Measurements from ENCODE around the gene NANOG. TPM values are rescaled to one million over a fixed set of nuclear protein-coding genes. Genes with fewer than 3 reads are reported as not detected.
"Not testable (repeated sequence)": the region's sequence is repeated elsewhere in the genome, so short reads cannot be mapped to it uniquely, and the experiment has no call there.

NANOG gene
- total and polyA plus RNA-seq, 11 donors, result 0.18 to 0.33 TPM; not detected in 9

DNA sequence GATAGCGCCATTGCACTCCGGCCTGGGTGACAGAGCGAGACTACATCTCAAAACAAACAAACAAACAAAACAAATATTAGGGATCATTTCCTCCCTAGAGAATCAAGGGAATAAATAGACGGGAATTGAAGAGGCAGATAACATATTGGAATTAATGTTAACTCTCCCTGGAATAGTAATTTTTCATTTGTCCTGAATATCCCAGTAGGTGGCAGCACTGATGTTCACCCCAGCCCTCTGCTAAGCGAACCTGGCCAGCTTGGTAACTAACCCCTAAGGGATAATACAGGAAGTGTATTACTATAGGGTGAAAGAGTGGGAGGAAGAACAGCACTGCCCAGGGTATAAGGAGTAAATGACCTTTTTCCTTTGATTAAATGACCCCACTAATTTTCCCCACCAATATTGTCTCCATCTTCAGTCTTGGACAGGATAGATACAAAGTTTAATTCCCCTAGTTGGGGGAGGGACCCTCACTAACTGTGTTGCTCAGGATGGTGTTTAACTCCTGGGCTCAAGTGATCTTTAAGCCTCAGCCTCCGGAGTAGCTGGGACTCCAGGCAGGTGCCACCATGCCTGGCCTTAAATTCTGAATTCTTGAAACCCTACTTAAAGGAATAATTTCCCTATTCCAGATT lies 43.0 kb downstream of the NANOG start:
- no peaks in the 10 kb centered on the region for H3K4me1 ChIP-seq
- H3K27me3 ChIP-seq, result no peaks in the 10 kb centered on the region
- DNase-seq (peak in 1 of 5 donors; percentile 35), ATAC-seq (peak in 3 of 4 donors; percentile 38 to 59 (median 53))
- 54 to 59% (median 57%) methylated on average over 6 of the region's 6 CpGs for WGBS, 4 donors
- no peak overlapping the region for H3K27ac ChIP-seq
- no peaks in the 10 kb centered on the region for H3K9me3 ChIP-seq
- H3K36me3 ChIP-seq, result no peaks in the 10 kb centered on the region
- TF ChIP-seq, protein P1, sequence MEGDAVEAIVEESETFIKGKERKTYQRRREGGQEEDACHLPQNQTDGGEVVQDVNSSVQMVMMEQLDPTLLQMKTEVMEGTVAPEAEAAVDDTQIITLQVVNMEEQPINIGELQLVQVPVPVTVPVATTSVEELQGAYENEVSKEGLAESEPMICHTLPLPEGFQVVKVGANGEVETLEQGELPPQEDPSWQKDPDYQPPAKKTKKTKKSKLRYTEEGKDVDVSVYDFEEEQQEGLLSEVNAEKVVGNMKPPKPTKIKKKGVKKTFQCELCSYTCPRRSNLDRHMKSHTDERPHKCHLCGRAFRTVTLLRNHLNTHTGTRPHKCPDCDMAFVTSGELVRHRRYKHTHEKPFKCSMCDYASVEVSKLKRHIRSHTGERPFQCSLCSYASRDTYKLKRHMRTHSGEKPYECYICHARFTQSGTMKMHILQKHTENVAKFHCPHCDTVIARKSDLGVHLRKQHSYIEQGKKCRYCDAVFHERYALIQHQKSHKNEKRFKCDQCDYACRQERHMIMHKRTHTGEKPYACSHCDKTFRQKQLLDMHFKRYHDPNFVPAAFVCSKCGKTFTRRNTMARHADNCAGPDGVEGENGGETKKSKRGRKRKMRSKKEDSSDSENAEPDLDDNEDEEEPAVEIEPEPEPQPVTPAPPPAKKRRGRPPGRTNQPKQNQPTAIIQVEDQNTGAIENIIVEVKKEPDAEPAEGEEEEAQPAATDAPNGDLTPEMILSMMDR (IDR thresholded peaks at IDR 0.05), result peak in 10 of 12 donors; percentile 8 to 50 (median 32)
- no peak for TF ChIP-seq POLR2A (IDR thresholded peaks at IDR 0.05)
- intact Hi-C loops (cut with DNase I), result no loop called here
- H3K4me3 ChIP-seq, result no peak overlapping the region

DNA sequence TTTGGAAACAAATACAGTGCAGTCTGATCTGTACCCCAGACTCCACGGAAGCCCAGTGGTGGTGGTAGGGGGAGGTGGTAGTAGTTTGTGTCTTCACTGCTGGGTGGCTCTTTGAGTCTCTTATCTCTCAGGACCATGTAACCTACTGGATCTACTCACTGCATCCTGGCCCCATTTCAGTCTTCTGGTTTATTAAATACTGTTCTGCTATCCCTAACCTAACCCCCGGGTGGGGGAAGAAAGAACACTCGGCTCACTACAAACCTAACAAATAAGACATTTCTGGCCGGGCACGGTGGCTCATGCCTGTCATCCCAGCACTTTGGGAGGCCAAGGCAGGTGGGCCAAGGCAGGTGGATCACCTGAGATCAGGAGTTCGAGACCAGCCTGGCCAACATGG lies 44.0 kb downstream of the NANOG start:
- not testable (repeated sequence) for H3K27ac ChIP-seq, H3K4me3 ChIP-seq
- WGBS, 4 donors, result 73 to 82% (median 75%) methylated on average over 6 of the region's 6 CpGs

DNA sequence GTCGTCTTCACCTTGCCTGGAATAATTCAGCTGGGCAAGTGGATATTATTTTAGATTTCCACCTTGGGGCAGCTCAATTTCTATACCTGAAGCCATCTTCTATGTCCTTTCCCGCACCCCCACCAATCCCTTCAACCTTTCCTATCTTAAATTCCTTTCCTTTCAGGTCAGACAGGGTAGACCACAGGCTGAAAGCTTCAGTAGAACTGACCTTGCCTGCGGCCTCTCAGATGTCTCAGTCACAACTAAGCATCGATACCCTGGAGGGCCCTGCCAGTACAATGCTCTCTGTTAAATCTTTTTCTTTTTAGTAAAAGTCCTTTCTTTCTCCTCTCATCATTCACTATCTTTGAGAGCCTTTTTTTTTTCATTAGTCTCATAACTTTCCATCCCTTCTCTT lies 44.6 kb downstream of the NANOG start:
- Histone ChIP-seq H3K4me1 (no peaks in the 10 kb centered on the region), H3K9me3 (no peaks in the 10 kb centered on the region), H3K27me3 (no peaks in the 10 kb centered on the region), H3K4me3 (no peak overlapping the region), H3K36me3 (no peaks in the 10 kb centered on the region), H3K27ac (no peak overlapping the region)
- intact Hi-C loops (cut with DNase I), result no loop called here
- DNase-seq, result no peak
- ATAC-seq, result no peak
- TF ChIP-seq POLR2A (IDR thresholded peaks at IDR 0.05), result no peak
- TF ChIP-seq, protein P1 (IDR thresholded peaks at IDR 0.05), result no peak
- WGBS, 4 donors, result 80 to 89% (median 85%) methylated on average over 4 of the region's 4 CpGs

More for the DNA sequence above, 44.0 kb downstream of the NANOG start:
- H3K36me3 ChIP-seq; H3K27me3 ChIP-seq; H3K9me3 ChIP-seq; DNase-seq; H3K4me1 ChIP-seq; ATAC-seq; intact Hi-C loops (cut with DNase I): not testable (repeated sequence)

DNA sequence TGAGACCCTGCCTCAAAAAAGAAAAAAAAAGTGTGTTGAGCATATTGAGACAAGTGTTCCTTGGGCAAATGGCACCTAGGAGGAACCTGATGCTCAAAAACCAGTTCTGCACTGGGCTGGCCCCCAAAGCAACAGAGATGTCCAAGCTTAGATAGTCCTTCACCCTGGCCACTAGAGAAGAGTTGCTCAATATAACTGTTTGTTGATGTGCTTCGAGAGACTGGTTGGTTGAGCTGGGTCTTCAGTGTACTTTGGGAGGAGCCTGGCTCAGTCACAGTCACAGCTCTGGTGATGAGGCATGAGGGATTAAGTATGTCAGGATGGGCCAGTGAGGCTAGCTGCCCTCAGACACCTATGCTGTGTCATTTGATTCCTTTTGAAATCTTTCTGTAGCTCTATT lies 45.5 kb downstream of the NANOG start:
- intact Hi-C loops (cut with DNase I), result no loop called here
- WGBS, 4 donors, result 79 to 88% (median 83%) methylated on average over 1 of the region's 1 CpG
- Histone ChIP-seq H3K4me1 (no peaks in the 10 kb centered on the region), H3K4me3 (no peak overlapping the region), H3K36me3 (no peaks in the 10 kb centered on the region), H3K9me3 (no peaks in the 10 kb centered on the region), H3K27ac (no peak overlapping the region), H3K27me3 (no peaks in the 10 kb centered on the region)
- TF ChIP-seq, protein P1 (IDR thresholded peaks at IDR 0.05), result no peak
- TF ChIP-seq POLR2A (IDR thresholded peaks at IDR 0.05), result no peak
- DNase-seq, result no peak
- no peak for ATAC-seq

DNA sequence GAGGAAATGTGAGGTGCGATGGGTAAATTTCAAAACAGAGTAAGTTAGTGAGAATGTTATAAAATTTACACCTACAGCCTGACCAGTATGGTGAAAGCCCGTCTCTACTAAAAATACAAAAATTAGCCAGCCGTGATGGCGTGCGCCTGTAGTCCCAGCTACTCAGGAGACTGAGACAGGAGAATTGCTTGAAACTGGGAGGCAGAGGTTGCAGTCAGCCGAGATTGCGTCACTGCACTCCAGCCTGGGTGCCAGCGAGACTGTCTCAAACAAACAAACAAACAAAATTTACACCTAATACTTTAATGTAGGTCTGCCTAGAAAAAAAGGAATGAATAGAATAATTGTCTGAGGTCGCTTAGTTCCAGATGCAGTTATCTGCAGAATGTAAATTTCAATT lies 45.9 kb downstream of the NANOG start:
- TF ChIP-seq, protein P1 (IDR thresholded peaks at IDR 0.05), result no peak
- no peak for TF ChIP-seq POLR2A (IDR thresholded peaks at IDR 0.05)
- no peaks in the 10 kb centered on the region for H3K36me3 ChIP-seq
- ATAC-seq (no peak), DNase-seq (no peak)
- intact Hi-C loops (cut with DNase I), result no loop called here
- no peak overlapping the region for H3K4me3 ChIP-seq
- WGBS, 4 donors, result 77 to 86% (median 79%) methylated on average over 9 of the region's 9 CpGs
- H3K9me3 ChIP-seq, result no peaks in the 10 kb centered on the region
- H3K27me3 ChIP-seq, result peaks cover 0 to under 1% (median 0%) of the 10 kb centered on the region in 9 donors
- H3K4me1 ChIP-seq, result no peaks in the 10 kb centered on the region
- H3K27ac ChIP-seq, result no peak overlapping the region
